K562 (cell line): ENCODE data around the gene SCARB2. TPM values are rescaled to one million over a fixed set of nuclear protein-coding genes. Genes with fewer than 3 reads are reported as not detected.

Experiments used
- BRD4 ChIP-seq: fragments of 200-600 bp; sonication (generic); IDR thresholded peaks from 2 replicates; pipeline ENCODE4 v1.6.1; 2017; ENCODE audit warnings: inconsistent platforms
- EGR1 ChIP-seq: fragments of 450-650 bp; conservative IDR thresholded peaks from 2 replicates; pipeline ENCODE4 v1.6.1; 2017; ENCODE audit warnings: mild to moderate bottlenecking
- L3MBTL2 ChIP-seq: fragments of 450-650 bp; IDR thresholded peaks from 2 replicates; pipeline ENCODE4 v1.6.1; 2016; ENCODE audit warnings: mild to moderate bottlenecking, moderate library complexity
- RBM14 ChIP-seq: fragments of 200-400 bp; formaldehyde crosslinking; IDR thresholded peaks from 2 replicates; pipeline ENCODE4 v1.6.1; 2018; ENCODE audit warnings: low read depth, mild to moderate bottlenecking, low read length, moderate library complexity, borderline replicate concordance; ENCODE audit not compliant: insufficient read depth
- polyA plus RNA-seq, 8 experiments: library from polyadenylated mRNA; depleted of rRNA in 4 of 8; stranded (reverse) in 5 of 8; unstranded in 3 of 8; fragments of >200 nt; fragmentation: Nextera tagmentation in 2 of 8; fragmentation: Illumina TruSeq in 1 of 8; extraction: Ambion mirVana in 2 of 8; extraction: Trizol in 1 of 8; gene quantifications; 2 replicates each; pipeline versions ENCODE4 v1.2.1 to v1.2.3, GENCODE V29; 2011 to 2014; ENCODE audit warnings: inconsistent platforms in 1 of 8, missing spikeins in 1 of 8
- total RNA-seq, 7 experiments: library from RNA; depleted of rRNA in 6 of 7; stranded (reverse); fragments of >200 nt in 6 of 7; fragmentation: Illumina TruSeq in 2 of 7; extraction: Trizol in 2 of 7; gene quantifications; 2 replicates each; pipeline versions ENCODE4 v1.2.1 to v1.2.3, GENCODE V29; 2011 to 2021; ENCODE audit warnings: low replicate concordance in 1 of 7
- TF ChIP-seq, protein P1 (sequence below): fragments of 250-450 bp; sonication (Bioruptor Pico); IDR thresholded peaks from 2 replicates; pipeline ENCODE4 v1.5.0; 2022; ENCODE audit warnings: mild to moderate bottlenecking
- TF ChIP-seq, protein P2 (sequence below): fragments of 450-650 bp; IDR thresholded peaks from 2 replicates; pipeline ENCODE4 v1.6.1; 2016; ENCODE audit warnings: mild to moderate bottlenecking
- TF ChIP-seq, protein P3 (sequence below): fragments of 200-600 bp; sonication (generic); IDR thresholded peaks from one replicate; pipeline ENCODE4 v1.6.1; 2012; ENCODE audit warnings: mild to moderate bottlenecking, low read depth, low read length, inconsistent platforms
- TF ChIP-seq, protein P4 (sequence below): fragments of 450-650 bp; IDR thresholded peaks from 2 replicates; pipeline ENCODE4 v1.6.1; 2016; ENCODE audit warnings: borderline replicate concordance

The SCARB2 gene
- total and polyA plus RNA-seq, 9 of the 15 experiments (the other 6 are each of a cell fraction or from before 2014, with no cell fraction given): 6.1 to 25.8 (median 17.8) TPM

DNA sequence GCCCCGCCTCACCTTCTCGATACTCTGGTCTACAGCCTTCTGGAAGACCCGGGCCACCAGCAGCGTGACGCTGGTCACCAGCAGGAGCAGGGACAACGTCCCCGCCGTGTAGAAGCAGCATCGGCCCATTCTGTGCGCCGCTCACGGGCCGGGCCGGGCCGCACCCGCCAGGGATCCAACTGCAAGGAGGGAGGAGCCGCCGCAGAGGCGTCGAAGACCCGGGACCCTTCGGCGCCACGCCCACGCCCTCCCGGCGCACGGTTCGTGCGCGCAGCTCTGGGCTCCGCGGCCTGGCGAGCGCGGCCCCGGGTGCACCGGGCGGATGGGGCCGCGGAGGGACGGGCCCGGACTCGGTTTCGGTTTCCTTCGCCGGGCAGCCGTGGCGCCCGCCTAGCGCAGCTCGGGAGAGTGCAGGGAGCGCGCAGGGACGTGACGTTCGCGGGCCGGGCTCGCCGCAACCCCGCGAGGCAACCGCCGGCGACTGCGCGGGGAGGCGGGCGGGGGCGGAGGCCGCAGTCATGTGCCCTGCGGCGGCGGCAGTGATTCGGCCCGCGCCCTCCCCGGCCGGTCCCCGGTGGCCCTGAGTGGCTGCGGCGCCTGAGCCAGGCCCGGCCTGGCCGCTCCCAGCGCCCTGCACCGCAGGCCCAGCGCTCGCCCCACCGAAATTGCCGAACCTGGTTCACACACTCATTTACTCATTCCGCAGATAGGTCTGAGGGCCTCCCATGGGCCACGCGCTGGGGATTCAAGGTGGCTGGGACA, at the start of gene SCARB2 (continued):
- TF ChIP-seq, protein P1, sequence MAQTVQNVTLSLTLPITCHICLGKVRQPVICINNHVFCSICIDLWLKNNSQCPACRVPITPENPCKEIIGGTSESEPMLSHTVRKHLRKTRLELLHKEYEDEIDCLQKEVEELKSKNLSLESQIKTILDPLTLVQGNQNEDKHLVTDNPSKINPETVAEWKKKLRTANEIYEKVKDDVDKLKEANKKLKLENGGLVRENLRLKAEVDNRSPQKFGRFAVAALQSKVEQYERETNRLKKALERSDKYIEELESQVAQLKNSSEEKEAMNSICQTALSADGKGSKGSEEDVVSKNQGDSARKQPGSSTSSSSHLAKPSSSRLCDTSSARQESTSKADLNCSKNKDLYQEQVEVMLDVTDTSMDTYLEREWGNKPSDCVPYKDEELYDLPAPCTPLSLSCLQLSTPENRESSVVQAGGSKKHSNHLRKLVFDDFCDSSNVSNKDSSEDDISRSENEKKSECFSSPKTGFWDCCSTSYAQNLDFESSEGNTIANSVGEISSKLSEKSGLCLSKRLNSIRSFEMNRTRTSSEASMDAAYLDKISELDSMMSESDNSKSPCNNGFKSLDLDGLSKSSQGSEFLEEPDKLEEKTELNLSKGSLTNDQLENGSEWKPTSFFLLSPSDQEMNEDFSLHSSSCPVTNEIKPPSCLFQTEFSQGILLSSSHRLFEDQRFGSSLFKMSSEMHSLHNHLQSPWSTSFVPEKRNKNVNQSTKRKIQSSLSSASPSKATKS (CRISPR knock-in tag): no peak
- TF ChIP-seq, protein P2, sequence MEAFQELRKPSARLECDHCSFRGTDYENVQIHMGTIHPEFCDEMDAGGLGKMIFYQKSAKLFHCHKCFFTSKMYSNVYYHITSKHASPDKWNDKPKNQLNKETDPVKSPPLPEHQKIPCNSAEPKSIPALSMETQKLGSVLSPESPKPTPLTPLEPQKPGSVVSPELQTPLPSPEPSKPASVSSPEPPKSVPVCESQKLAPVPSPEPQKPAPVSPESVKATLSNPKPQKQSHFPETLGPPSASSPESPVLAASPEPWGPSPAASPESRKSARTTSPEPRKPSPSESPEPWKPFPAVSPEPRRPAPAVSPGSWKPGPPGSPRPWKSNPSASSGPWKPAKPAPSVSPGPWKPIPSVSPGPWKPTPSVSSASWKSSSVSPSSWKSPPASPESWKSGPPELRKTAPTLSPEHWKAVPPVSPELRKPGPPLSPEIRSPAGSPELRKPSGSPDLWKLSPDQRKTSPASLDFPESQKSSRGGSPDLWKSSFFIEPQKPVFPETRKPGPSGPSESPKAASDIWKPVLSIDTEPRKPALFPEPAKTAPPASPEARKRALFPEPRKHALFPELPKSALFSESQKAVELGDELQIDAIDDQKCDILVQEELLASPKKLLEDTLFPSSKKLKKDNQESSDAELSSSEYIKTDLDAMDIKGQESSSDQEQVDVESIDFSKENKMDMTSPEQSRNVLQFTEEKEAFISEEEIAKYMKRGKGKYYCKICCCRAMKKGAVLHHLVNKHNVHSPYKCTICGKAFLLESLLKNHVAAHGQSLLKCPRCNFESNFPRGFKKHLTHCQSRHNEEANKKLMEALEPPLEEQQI: no peak
- peak; percentile 94 for TF ChIP-seq L3MBTL2
- peak; percentile 72 for TF ChIP-seq EGR1
- TF ChIP-seq, protein P3, sequence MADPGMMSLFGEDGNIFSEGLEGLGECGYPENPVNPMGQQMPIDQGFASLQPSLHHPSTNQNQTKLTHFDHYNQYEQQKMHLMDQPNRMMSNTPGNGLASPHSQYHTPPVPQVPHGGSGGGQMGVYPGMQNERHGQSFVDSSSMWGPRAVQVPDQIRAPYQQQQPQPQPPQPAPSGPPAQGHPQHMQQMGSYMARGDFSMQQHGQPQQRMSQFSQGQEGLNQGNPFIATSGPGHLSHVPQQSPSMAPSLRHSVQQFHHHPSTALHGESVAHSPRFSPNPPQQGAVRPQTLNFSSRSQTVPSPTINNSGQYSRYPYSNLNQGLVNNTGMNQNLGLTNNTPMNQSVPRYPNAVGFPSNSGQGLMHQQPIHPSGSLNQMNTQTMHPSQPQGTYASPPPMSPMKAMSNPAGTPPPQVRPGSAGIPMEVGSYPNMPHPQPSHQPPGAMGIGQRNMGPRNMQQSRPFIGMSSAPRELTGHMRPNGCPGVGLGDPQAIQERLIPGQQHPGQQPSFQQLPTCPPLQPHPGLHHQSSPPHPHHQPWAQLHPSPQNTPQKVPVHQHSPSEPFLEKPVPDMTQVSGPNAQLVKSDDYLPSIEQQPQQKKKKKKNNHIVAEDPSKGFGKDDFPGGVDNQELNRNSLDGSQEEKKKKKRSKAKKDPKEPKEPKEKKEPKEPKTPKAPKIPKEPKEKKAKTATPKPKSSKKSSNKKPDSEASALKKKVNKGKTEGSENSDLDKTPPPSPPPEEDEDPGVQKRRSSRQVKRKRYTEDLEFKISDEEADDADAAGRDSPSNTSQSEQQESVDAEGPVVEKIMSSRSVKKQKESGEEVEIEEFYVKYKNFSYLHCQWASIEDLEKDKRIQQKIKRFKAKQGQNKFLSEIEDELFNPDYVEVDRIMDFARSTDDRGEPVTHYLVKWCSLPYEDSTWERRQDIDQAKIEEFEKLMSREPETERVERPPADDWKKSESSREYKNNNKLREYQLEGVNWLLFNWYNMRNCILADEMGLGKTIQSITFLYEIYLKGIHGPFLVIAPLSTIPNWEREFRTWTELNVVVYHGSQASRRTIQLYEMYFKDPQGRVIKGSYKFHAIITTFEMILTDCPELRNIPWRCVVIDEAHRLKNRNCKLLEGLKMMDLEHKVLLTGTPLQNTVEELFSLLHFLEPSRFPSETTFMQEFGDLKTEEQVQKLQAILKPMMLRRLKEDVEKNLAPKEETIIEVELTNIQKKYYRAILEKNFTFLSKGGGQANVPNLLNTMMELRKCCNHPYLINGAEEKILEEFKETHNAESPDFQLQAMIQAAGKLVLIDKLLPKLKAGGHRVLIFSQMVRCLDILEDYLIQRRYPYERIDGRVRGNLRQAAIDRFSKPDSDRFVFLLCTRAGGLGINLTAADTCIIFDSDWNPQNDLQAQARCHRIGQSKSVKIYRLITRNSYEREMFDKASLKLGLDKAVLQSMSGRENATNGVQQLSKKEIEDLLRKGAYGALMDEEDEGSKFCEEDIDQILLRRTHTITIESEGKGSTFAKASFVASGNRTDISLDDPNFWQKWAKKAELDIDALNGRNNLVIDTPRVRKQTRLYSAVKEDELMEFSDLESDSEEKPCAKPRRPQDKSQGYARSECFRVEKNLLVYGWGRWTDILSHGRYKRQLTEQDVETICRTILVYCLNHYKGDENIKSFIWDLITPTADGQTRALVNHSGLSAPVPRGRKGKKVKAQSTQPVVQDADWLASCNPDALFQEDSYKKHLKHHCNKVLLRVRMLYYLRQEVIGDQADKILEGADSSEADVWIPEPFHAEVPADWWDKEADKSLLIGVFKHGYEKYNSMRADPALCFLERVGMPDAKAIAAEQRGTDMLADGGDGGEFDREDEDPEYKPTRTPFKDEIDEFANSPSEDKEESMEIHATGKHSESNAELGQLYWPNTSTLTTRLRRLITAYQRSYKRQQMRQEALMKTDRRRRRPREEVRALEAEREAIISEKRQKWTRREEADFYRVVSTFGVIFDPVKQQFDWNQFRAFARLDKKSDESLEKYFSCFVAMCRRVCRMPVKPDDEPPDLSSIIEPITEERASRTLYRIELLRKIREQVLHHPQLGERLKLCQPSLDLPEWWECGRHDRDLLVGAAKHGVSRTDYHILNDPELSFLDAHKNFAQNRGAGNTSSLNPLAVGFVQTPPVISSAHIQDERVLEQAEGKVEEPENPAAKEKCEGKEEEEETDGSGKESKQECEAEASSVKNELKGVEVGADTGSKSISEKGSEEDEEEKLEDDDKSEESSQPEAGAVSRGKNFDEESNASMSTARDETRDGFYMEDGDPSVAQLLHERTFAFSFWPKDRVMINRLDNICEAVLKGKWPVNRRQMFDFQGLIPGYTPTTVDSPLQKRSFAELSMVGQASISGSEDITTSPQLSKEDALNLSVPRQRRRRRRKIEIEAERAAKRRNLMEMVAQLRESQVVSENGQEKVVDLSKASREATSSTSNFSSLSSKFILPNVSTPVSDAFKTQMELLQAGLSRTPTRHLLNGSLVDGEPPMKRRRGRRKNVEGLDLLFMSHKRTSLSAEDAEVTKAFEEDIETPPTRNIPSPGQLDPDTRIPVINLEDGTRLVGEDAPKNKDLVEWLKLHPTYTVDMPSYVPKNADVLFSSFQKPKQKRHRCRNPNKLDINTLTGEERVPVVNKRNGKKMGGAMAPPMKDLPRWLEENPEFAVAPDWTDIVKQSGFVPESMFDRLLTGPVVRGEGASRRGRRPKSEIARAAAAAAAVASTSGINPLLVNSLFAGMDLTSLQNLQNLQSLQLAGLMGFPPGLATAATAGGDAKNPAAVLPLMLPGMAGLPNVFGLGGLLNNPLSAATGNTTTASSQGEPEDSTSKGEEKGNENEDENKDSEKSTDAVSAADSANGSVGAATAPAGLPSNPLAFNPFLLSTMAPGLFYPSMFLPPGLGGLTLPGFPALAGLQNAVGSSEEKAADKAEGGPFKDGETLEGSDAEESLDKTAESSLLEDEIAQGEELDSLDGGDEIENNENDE: no peak
- TF ChIP-seq, protein P4, sequence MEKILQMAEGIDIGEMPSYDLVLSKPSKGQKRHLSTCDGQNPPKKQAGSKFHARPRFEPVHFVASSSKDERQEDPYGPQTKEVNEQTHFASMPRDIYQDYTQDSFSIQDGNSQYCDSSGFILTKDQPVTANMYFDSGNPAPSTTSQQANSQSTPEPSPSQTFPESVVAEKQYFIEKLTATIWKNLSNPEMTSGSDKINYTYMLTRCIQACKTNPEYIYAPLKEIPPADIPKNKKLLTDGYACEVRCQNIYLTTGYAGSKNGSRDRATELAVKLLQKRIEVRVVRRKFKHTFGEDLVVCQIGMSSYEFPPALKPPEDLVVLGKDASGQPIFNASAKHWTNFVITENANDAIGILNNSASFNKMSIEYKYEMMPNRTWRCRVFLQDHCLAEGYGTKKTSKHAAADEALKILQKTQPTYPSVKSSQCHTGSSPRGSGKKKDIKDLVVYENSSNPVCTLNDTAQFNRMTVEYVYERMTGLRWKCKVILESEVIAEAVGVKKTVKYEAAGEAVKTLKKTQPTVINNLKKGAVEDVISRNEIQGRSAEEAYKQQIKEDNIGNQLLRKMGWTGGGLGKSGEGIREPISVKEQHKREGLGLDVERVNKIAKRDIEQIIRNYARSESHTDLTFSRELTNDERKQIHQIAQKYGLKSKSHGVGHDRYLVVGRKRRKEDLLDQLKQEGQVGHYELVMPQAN: no peak
- TF ChIP-seq RBM14: no peak
- TF ChIP-seq BRD4: no peak
